Smooth muscle cell of the pulmonary artery (primary cell): Measurements from ENCODE around the gene INKA1. TPM values are rescaled to one million over a fixed set of nuclear protein-coding genes. Genes with fewer than 3 reads are reported as not detected.

Experiments
- total RNA-seq: library from RNA; depleted of rRNA; stranded (reverse); fragments of >200 nt; gene quantifications from 2 replicates; pipeline ENCODE4 v1.2.3, GENCODE V29; 2014

INKA1 gene
- 5.1 and 5.7 TPM in 2 replicates for total RNA-seq

DNA sequence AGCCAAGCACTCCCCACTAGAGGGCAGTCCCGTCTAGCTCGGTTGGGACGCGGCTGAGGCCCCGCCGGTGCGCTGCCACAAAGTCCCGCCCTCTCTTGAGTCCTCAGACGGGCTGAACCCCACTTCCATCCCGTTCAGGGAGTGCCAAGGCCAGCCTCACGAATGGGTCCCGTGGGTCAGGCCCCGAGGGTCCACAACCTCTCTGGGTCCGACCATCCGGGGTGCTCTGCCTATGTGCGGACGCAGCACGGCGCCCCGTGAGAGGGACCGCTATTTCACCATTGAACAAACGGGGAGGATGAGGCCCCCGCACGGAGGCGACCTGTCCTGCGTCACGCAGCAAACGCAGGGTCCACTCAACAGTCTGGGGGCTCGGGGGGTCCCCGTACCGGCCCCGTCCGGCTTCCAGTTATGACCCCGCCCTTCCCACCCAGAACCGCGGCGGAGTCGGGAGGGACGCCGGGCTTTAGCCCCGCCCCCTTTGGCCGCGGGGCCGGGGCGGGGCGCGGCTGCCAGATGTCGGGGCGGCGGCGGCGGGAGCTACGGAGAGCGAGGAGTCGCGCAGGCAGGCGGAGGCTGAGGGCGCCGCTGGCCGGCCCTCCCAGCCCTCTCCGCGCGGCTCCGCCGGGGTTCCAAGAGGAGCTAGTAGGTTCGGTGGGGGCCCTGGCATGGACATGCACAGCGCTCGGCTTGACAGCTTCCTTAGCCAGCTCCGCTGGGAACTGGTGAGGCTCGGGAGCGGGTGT, at the start of gene INKA1:
Gene INKA1 (plus strand): TSS at position 543 of the 746 bp plus-strand sequence. CDS start 132 bp downstream, at position 675.

DNA sequence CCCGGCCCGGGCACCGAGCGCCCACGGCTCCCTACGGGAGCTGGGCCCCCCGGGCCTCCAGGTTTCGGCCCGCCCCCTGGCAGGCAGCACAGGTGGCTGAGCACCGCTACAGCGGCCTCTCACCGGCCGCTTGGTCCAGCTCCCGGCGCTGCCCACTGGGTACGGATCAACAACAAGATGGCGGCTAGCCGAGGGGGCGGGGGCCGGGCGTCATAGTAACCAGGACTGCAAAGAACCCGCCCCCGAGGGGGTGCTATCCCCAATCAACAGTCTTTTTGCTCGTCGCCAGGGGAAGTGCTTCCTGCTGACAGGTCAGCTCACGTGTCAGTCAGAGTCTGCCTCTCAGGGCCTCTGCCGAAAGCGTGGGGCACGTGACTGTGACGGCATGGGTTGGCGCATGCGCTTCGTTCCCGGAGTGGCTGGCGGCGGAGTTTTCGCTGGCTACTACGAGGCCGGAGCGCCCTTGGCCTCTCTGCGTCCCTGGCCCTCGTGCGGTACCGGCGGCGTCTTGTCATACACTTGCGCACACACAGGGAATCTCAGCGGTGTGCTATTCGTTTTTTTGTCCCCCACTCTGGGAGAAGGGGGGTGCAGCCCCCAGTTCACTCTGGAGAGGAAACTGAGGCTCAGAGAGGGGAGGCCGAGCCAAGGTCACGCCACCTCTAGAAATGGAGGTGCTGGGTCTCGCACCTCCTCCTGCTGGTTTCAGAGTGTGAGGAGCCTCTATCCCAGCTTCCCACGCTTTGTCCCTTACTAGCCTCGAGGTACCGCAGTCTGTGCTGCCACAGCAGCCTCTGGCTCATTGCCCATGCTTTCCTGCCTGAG, 16.5 kb upstream of the INKA1 start, which contains the start of gene IP6K1:
Gene IP6K1 (minus strand): TSS at position 186 of the 825 bp plus-strand sequence. CDS start 38,502 bp downstream, outside the sequence.

GRCh38 chr3:49799761-49800160, 3.3 kb upstream of the INKA1 start, which contains the start of gene CDHR4:
Gene CDHR4, minus strand, starts transcription at chr3:49799873. Its CDS starts 61 bp downstream, at chr3:49799812.

GRCh38 chr3:49813497-49814174, 10.6 kb downstream of the INKA1 start, which contains the start of gene UBA7:
Gene UBA7, minus strand, starts transcription at chr3:49813953. Its CDS starts 166 bp downstream, at chr3:49813787.

Other genes with a start within 250 kb of the INKA1 start
- 0.07 and 0.17 TPM in 2 replicates for gene BSN, start 248.8 kb upstream of the INKA1 start, total RNA-seq
- 96.8 and 122 TPM in 2 replicates for gene APEH, start 128.9 kb upstream of the INKA1 start, total RNA-seq
- 5.4 and 13.2 TPM in 2 replicates for gene MST1, start 113.8 kb upstream of the INKA1 start, total RNA-seq
- 32.1 and 38.6 TPM in 2 replicates for gene RNF123, start 113.7 kb upstream of the INKA1 start, total RNA-seq
- gene AMIGO3, start 83.6 kb upstream of the INKA1 start, total RNA-seq, result not detected in 2 replicates
- gene GMPPB, start 79.3 kb upstream of the INKA1 start, total RNA-seq, result 31.1 and 35.7 TPM in 2 replicates
- 51.4 and 55.1 TPM in 2 replicates for gene IP6K1, start 16.7 kb upstream of the INKA1 start, total RNA-seq
- 0.07 TPM in 1 of 2 replicates, not detected in the other for gene CDHR4, start 3.4 kb upstream of the INKA1 start, total RNA-seq
- gene UBA7, start 10.7 kb downstream of the INKA1 start, total RNA-seq, result 51.1 and 54.4 TPM in 2 replicates
- gene TRAIP, start 53.3 kb downstream of the INKA1 start, total RNA-seq, result 1.8 and 3.3 TPM in 2 replicates
- gene CAMKV, start 66.6 kb downstream of the INKA1 start, total RNA-seq, result not detected in 2 replicates
- 0.79 and 1.4 TPM in 2 replicates for gene MST1R, start 100.6 kb downstream of the INKA1 start, total RNA-seq
- gene MON1A, start 126.5 kb downstream of the INKA1 start, total RNA-seq, result 12.7 and 14.6 TPM in 2 replicates
- gene RBM6, start 136.9 kb downstream of the INKA1 start, total RNA-seq, result 40.1 and 40.9 TPM in 2 replicates